Measurements from ENCODE around the gene DIPK1A. TPM values are rescaled to one million over a fixed set of nuclear protein-coding genes. Genes with fewer than 3 reads are reported as not detected.

DIPK1A gene
- total and polyA plus RNA-seq, 2 donors (not counting 1 experiment from before 2014, with no cell fraction given): 19.7 to 85.7 TPM

DNA sequence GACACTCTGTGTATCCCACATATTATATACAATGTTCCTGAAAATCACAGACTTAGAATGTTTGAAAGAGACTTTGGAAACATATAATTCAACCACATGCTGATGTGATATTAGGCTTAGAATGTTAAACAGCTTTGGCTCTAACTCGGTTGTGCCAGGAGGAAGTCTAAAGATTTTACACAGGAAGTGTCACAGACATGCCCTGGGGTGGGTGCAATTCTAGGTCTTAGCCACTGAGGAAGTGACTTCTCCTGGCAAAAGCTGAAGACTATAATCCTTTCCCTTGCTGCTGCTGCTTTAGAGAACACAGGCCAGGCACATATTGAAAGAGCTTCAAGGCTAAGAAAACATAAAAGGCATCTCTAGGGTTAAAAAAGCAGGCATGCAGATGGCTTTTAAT is 78.4 kb downstream of the DIPK1A start:
- Histone ChIP-seq H3K27me3 (ENCODE audit: control insufficient read depth, insufficient read depth, low read length) (no peaks in the 10 kb centered on the region), H3K9ac (ENCODE audit: insufficient read depth, low read length) (no peak overlapping the region), H3K36me3 (ENCODE audit: control insufficient read depth, insufficient read depth, low read length) (no peaks in the 10 kb centered on the region), H3K27ac (ENCODE audit: insufficient read depth, low read length) (no peak overlapping the region), H2AFZ (ENCODE audit: low read length) (no peak overlapping the region), H3K9me3 (ENCODE audit: control insufficient read depth, insufficient read depth, low read depth, low read length) (no peaks in the 10 kb centered on the region), H3K4me2 (ENCODE audit: extremely low read depth, insufficient read depth, low read length) (no peak overlapping the region), H3K4me1 (ENCODE audit: control insufficient read depth, extremely low read depth, insufficient read depth, low read length) (no peaks in the 10 kb centered on the region), H3K79me2 (ENCODE audit: control insufficient read depth, insufficient read depth, low read length) (no peaks in the 10 kb centered on the region), H4K20me1 (ENCODE audit: control insufficient read depth, extremely low read depth, insufficient read depth, low read length) (no peaks in the 10 kb centered on the region), H3K4me3 (replicated peaks in 1 of 4; ENCODE audit: control extremely low read depth in 1 of 4, insufficient read depth in 1 of 4, low read depth in 3 of 4, low read length in 4 of 4) (no peak overlapping the region)
- TF ChIP-seq EZH2 (IDR thresholded peaks at IDR 0.05; ENCODE audit: low read length, missing control alignments): no peak
- TF ChIP-seq, protein P1, sequence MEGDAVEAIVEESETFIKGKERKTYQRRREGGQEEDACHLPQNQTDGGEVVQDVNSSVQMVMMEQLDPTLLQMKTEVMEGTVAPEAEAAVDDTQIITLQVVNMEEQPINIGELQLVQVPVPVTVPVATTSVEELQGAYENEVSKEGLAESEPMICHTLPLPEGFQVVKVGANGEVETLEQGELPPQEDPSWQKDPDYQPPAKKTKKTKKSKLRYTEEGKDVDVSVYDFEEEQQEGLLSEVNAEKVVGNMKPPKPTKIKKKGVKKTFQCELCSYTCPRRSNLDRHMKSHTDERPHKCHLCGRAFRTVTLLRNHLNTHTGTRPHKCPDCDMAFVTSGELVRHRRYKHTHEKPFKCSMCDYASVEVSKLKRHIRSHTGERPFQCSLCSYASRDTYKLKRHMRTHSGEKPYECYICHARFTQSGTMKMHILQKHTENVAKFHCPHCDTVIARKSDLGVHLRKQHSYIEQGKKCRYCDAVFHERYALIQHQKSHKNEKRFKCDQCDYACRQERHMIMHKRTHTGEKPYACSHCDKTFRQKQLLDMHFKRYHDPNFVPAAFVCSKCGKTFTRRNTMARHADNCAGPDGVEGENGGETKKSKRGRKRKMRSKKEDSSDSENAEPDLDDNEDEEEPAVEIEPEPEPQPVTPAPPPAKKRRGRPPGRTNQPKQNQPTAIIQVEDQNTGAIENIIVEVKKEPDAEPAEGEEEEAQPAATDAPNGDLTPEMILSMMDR (conservative IDR thresholded peaks at IDR 0.05 in 1 of 2, IDR thresholded peaks at IDR 0.05 in 1 of 2; ENCODE audit: low read depth in 1 of 2, low read length in 2 of 2): no peak
- DNase-seq (ENCODE audit: low read depth in 2 of 2): no peak

DNA sequence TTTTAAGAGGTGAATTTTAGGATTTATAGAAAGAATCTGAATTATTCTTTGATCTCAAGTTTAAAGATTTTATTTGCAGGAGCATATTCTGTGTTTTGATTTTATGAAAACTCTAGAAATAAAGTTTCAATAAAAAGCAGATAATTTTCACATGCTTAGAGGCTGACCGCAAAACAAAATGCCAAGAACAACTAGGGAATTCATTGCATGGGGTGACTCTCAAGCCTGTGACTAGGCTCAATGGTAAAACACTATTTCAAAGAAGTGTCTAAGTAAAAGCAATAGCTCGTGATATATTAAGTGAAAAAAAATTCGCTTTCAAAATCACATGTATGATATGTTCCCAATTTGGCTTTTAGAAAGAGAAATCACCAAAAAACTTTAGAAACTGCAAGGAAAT is 79.9 kb downstream of the DIPK1A start:
- Histone ChIP-seq H3K4me1 (ENCODE audit: control insufficient read depth, extremely low read depth, insufficient read depth, low read length) (no peaks in the 10 kb centered on the region), H3K79me2 (ENCODE audit: control insufficient read depth, insufficient read depth, low read length) (no peaks in the 10 kb centered on the region)

GRCh38 chr1:92879316-92879968 is 81.8 kb downstream of the DIPK1A start:
- TF ChIP-seq, protein P1 (conservative IDR thresholded peaks at IDR 0.05 in 1 of 2, IDR thresholded peaks at IDR 0.05 in 1 of 2; ENCODE audit: low read depth in 1 of 2, low read length in 2 of 2): no peak
- no peak for TF ChIP-seq EZH2 (IDR thresholded peaks at IDR 0.05; ENCODE audit: low read length, missing control alignments)
- Histone ChIP-seq H3K4me2 (ENCODE audit: extremely low read depth, insufficient read depth, low read length) (no peak overlapping the region), H3K36me3 (ENCODE audit: control insufficient read depth, insufficient read depth, low read length) (no peaks in the 10 kb centered on the region), H3K4me3 (replicated peaks in 1 of 4; ENCODE audit: control extremely low read depth in 1 of 4, insufficient read depth in 1 of 4, low read depth in 3 of 4, low read length in 4 of 4) (no peak overlapping the region), H3K9me3 (ENCODE audit: control insufficient read depth, insufficient read depth, low read depth, low read length) (no peaks in the 10 kb centered on the region), H3K27me3 (ENCODE audit: control insufficient read depth, insufficient read depth, low read length) (no peaks in the 10 kb centered on the region), H3K4me1 (ENCODE audit: control insufficient read depth, extremely low read depth, insufficient read depth, low read length) (no peaks in the 10 kb centered on the region), H2AFZ (ENCODE audit: low read length) (no peak overlapping the region), H4K20me1 (ENCODE audit: control insufficient read depth, extremely low read depth, insufficient read depth, low read length) (no peaks in the 10 kb centered on the region), H3K9ac (ENCODE audit: insufficient read depth, low read length) (no peak overlapping the region), H3K27ac (ENCODE audit: insufficient read depth, low read length) (no peak overlapping the region), H3K79me2 (ENCODE audit: control insufficient read depth, insufficient read depth, low read length) (no peaks in the 10 kb centered on the region)
- no peak for DNase-seq (ENCODE audit: low read depth in 2 of 2)

More for the DNA sequence above, 79.9 kb downstream of the DIPK1A start:
- no peaks in the 10 kb centered on the region for H3K9me3 ChIP-seq (ENCODE audit: control insufficient read depth, insufficient read depth, low read depth, low read length)
- no peak overlapping the region for H3K27ac ChIP-seq (ENCODE audit: insufficient read depth, low read length)
- no peaks in the 10 kb centered on the region for H4K20me1 ChIP-seq (ENCODE audit: control insufficient read depth, extremely low read depth, insufficient read depth, low read length)
- H3K9ac ChIP-seq (ENCODE audit: insufficient read depth, low read length): no peak overlapping the region
- no peak overlapping the region for H3K4me3 ChIP-seq (replicated peaks in 1 of 4; ENCODE audit: control extremely low read depth in 1 of 4, insufficient read depth in 1 of 4, low read depth in 3 of 4, low read length in 4 of 4)
- H3K27me3 ChIP-seq (ENCODE audit: control insufficient read depth, insufficient read depth, low read length): no peaks in the 10 kb centered on the region
- TF ChIP-seq EZH2 (IDR thresholded peaks at IDR 0.05; ENCODE audit: low read length, missing control alignments): no peak
- TF ChIP-seq, protein P1 (conservative IDR thresholded peaks at IDR 0.05 in 1 of 2, IDR thresholded peaks at IDR 0.05 in 1 of 2; ENCODE audit: low read depth in 1 of 2, low read length in 2 of 2): no peak
- H2AFZ ChIP-seq (ENCODE audit: low read length): no peak overlapping the region
- no peaks in the 10 kb centered on the region for H3K36me3 ChIP-seq (ENCODE audit: control insufficient read depth, insufficient read depth, low read length)
- peak in 1 of 2 donors; percentile 4 for DNase-seq (ENCODE audit: low read depth in 2 of 2)
- H3K4me2 ChIP-seq (ENCODE audit: extremely low read depth, insufficient read depth, low read length): no peak overlapping the region

Measured in fibroblast of lung (primary cell).